DOHH2 (cell line): ENCODE results near the gene FAM117B.

ENCODE experiments used
- CTCF ChIP-seq: fragments of 200-600 bp; sonication (generic); IDR thresholded peaks from one replicate; pipeline ENCODE4 v1.5.1; 2014; ENCODE audit warnings: antibody characterized with exemption, mild to moderate bottlenecking, low read depth, low read length; ENCODE audit not compliant: poor library complexity, severe bottlenecking
- EZH2phosphoT487 ChIP-seq: fragments of 200-600 bp; sonication (generic); IDR thresholded peaks from 2 replicates; pipeline ENCODE4 v1.6.1; 2017; ENCODE audit warnings: borderline replicate concordance, mild to moderate bottlenecking, antibody characterized with exemption, low read length, moderate library complexity, mixed read lengths

GRCh38 chr2:202682274-202682673, 47.5 kb downstream of the FAM117B start:
- no peak for TF ChIP-seq CTCF
- no peak for TF ChIP-seq EZH2phosphoT487
